C1 segment of cervical spinal cord (tissue), 14 donors: ENCODE results near the gene ZP1.
A peak's percentile ranks its signal among the peaks of the same experiment; 100 is the strongest.
"Not testable (repeated sequence)": the region's sequence is repeated elsewhere in the genome, so short reads cannot be mapped to it uniquely, and the experiment has no call there.

ENCODE experiments used
- DNase-seq, 14 donors: peaks; one replicate each; lab custom pipeline; 2025; lab: John Stamatoyannopoulos, UW

Gene ZP1

GRCh38 chr11:60905551-60906113 lies 38.3 kb downstream of the ZP1 start:
- DNase-seq, result peak in 1 of 14 donors; percentile 38

GRCh38 chr11:60906132-60906972 lies 39.0 kb downstream of the ZP1 start, which contains the start of gene PRPF19:
Gene PRPF19, minus strand, starts transcription at chr11:60906585. Its CDS starts 203 bp downstream, at chr11:60906382.
- peak; percentile 69 to 98 (median 96) for DNase-seq

GRCh38 chr11:60908803-60909202 lies 41.5 kb downstream of the ZP1 start:
- no peak for DNase-seq

- DNase-seq, result not testable (repeated sequence)
Measured at GRCh38 chr11:60909680-60910280, 42.4 kb downstream of the ZP1 start.

- DNase-seq, result peak in 2 of 14 donors; percentile 39 to 43
Measured at GRCh38 chr11:60910281-60910687, 42.9 kb downstream of the ZP1 start.

GRCh38 chr11:60910711-60911380 lies 43.5 kb downstream of the ZP1 start:
- no peak for DNase-seq

GRCh38 chr11:60912223-60912850 lies 45.0 kb downstream of the ZP1 start:
- DNase-seq, result no peak

GRCh38 chr11:60912851-60913528 lies 45.6 kb downstream of the ZP1 start:
- DNase-seq, result peak in 1 of 14 donors; percentile 48

- DNase-seq, result peak; percentile 45 to 96 (median 88)
Measured at GRCh38 chr11:60913793-60914632, 46.7 kb downstream of the ZP1 start, which contains the start of gene TMEM109. Gene TMEM109, plus strand, starts transcription at chr11:60914158. Its CDS starts 5,536 bp downstream, at chr11:60919694.

- peak in 8 of 14 donors; percentile 48 to 77 (median 57) for DNase-seq
Measured at GRCh38 chr11:60914633-60915247, 47.4 kb downstream of the ZP1 start.

- DNase-seq, result peak in 9 of 14 donors; percentile 27 to 66 (median 50)
Measured at GRCh38 chr11:60915248-60915914, 48.0 kb downstream of the ZP1 start.

- peak in 1 of 14 donors; percentile 82 for DNase-seq
Measured at GRCh38 chr11:60916669-60917206, 49.4 kb downstream of the ZP1 start.

GRCh38 chr11:60917267-60917666 lies 49.9 kb downstream of the ZP1 start:
- no peak for DNase-seq

- no peak for DNase-seq
Measured at GRCh38 chr11:60918251-60918938, 51.1 kb downstream of the ZP1 start.

- no peak for DNase-seq
Measured at GRCh38 chr11:60918939-60919265, 51.6 kb downstream of the ZP1 start.

- no peak for DNase-seq
Measured at GRCh38 chr11:60919320-60919719, 52.0 kb downstream of the ZP1 start.

GRCh38 chr11:60919956-60920355 lies 52.6 kb downstream of the ZP1 start:
- DNase-seq, result peak in 2 of 14 donors; percentile 19 to 70

GRCh38 chr11:60921259-60921658 lies 53.9 kb downstream of the ZP1 start:
- DNase-seq, result no peak
